ENCODE data around the gene AFF2.

- no peak for TF ChIP-seq MAX (IDR thresholded peaks at IDR 0.05; ENCODE audit: low read depth)
- no peak for TF ChIP-seq GATA2 (CRISPR knock-in tag; IDR thresholded peaks at IDR 0.05)
- no peak for TF ChIP-seq CTCF (IDR thresholded peaks at IDR 0.05)
- TF ChIP-seq EZH2phosphoT487 (IDR thresholded peaks at IDR 0.05; ENCODE audit: borderline replicate concordance, low read depth) = no peak
- TF ChIP-seq REST (IDR thresholded peaks at IDR 0.05; ENCODE audit: low read depth, low read length) = no peak
- TF ChIP-seq NFIC (IDR thresholded peaks at IDR 0.05; ENCODE audit: borderline replicate concordance) = no peak
- no peak for TF ChIP-seq TAF1 (IDR thresholded peaks at IDR 0.05; ENCODE audit: borderline replicate concordance, low read depth, low read length)
- TF ChIP-seq MXI1 (IDR thresholded peaks at IDR 0.05; ENCODE audit: low read depth, low read length) = no peak
- no peak for TF ChIP-seq IRF3 (IDR thresholded peaks at IDR 0.05; ENCODE audit: low read depth, low read length)
- no peak for TF ChIP-seq POLR2AphosphoS5 (IDR thresholded peaks at IDR 0.05; ENCODE audit: low read depth, low read length)
- no peak for TF ChIP-seq ZBTB33 (IDR thresholded peaks at IDR 0.05; ENCODE audit: borderline replicate concordance, low read depth)
- TF ChIP-seq TCF12 (IDR thresholded peaks at IDR 0.05) = no peak
- TF ChIP-seq EP300 (IDR thresholded peaks at IDR 0.05; ENCODE audit: borderline replicate concordance in 1 of 2, low read depth in 1 of 2, low read length in 1 of 2) = no peak
These were observed 429.9 kb downstream of the AFF2 start for GRCh38 chrX:148930206-148930729.

All from SK-N-SH (cell line).